H4 (cell line): ENCODE results near the gene MPRIP. TPM values are rescaled to one million over a fixed set of nuclear protein-coding genes. Genes with fewer than 3 reads are reported as not detected.

Experiments used
- DNase-seq: peaks from one replicate; pipeline ENCODE4 v3.0.0-alpha.2; 2015; ENCODE audit warnings: low spot score
- total RNA-seq: library from RNA; depleted of rRNA; stranded (reverse); fragments of >200 nt; shearing (Covaris generic); gene quantifications from 2 replicates; pipeline ENCODE4 v1.2.3, GENCODE V29; 2014

MPRIP gene
- total RNA-seq, 1 experiment from 2014 or later: 99.5 TPM

- DNase-seq: no peak
Measured at GRCh38 chr17:17028878-17029535, 13.2 kb upstream of the MPRIP start.

GRCh38 chr17:17029938-17030337 is 12.3 kb upstream of the MPRIP start:
- no peak for DNase-seq

GRCh38 chr17:17030515-17031211 is 11.6 kb upstream of the MPRIP start:
- DNase-seq: no peak

GRCh38 chr17:17032131-17032692 is 10.0 kb upstream of the MPRIP start:
- DNase-seq: peak; percentile 79

GRCh38 chr17:17033466-17033865 is 8.8 kb upstream of the MPRIP start:
- DNase-seq: no peak

- DNase-seq: no peak
Measured at GRCh38 chr17:17034026-17034425, 8.2 kb upstream of the MPRIP start.

GRCh38 chr17:17034496-17035075 is 7.7 kb upstream of the MPRIP start:
- no peak for DNase-seq

GRCh38 chr17:17035490-17035889 is 6.8 kb upstream of the MPRIP start:
- DNase-seq: no peak

- no peak for DNase-seq
Measured at GRCh38 chr17:17035920-17036523, 6.2 kb upstream of the MPRIP start.

- DNase-seq: no peak
Measured at GRCh38 chr17:17036524-17036998, 5.7 kb upstream of the MPRIP start.

GRCh38 chr17:17039911-17040310 is 2.3 kb upstream of the MPRIP start:
- no peak for DNase-seq

GRCh38 chr17:17041018-17041521 is 1.2 kb upstream of the MPRIP start:
- peak; percentile 72 for DNase-seq

- peak; percentile 97 for DNase-seq
Measured at GRCh38 chr17:17041571-17042383, 480 bp upstream of the MPRIP start.

- DNase-seq: no peak
Measured at GRCh38 chr17:17042851-17043460, 699 bp downstream of the MPRIP start.

GRCh38 chr17:17043461-17044271 is 1.4 kb downstream of the MPRIP start:
- no peak for DNase-seq

GRCh38 chr17:17044846-17045561 is 2.7 kb downstream of the MPRIP start:
- peak; percentile 93 for DNase-seq

- no peak for DNase-seq
Measured at GRCh38 chr17:17048106-17048505, 5.8 kb downstream of the MPRIP start.

- DNase-seq: no peak
Measured at GRCh38 chr17:17050346-17051345, 8.4 kb downstream of the MPRIP start.
